Ectodermal cell (in vitro differentiated cells): ENCODE data around the gene CROCC2.

ENCODE experiments used
- H3K27ac ChIP-seq: 2 replicates; pipeline ENCODE4 v1.7.0; 2013; ENCODE audit warnings: mild to moderate bottlenecking, low read depth, low read length; ENCODE audit not compliant: insufficient read depth, poor library complexity, severe bottlenecking
- H3K27me3 ChIP-seq: 2 replicates; pipeline ENCODE4 v1.7.0; 2013; ENCODE audit warnings: mild to moderate bottlenecking, low read length; ENCODE audit not compliant: insufficient read depth, control insufficient read depth, poor library complexity, severe bottlenecking
- H3K36me3 ChIP-seq: one replicate; pipeline ENCODE4 v1.7.0; 2013; ENCODE audit warnings: low read length; ENCODE audit not compliant: control insufficient read depth, insufficient read depth
- H3K4me1 ChIP-seq: one replicate; pipeline ENCODE4 v1.7.0; 2013; ENCODE audit warnings: low read length; ENCODE audit not compliant: control insufficient read depth, insufficient read depth
- H3K4me3 ChIP-seq: 2 replicates; pipeline ENCODE4 v1.7.0; 2013; ENCODE audit warnings: low read depth, low read length, control low read depth; ENCODE audit not compliant: insufficient read depth
- H3K9me3 ChIP-seq: 2 replicates; pipeline ENCODE4 v1.7.0; 2013; ENCODE audit warnings: mild to moderate bottlenecking, low read length, moderate library complexity; ENCODE audit not compliant: control insufficient read depth
- WGBS, 2 experiments: methylation state at CpG; one replicate each; pipeline ENCODE4 v1.1.7; 2013; ENCODE audit warnings: missing lambda C conversion rate in 2 of 2; 5-methylcytosine and 5-hydroxymethylcytosine counted together

CROCC2 gene

DNA sequence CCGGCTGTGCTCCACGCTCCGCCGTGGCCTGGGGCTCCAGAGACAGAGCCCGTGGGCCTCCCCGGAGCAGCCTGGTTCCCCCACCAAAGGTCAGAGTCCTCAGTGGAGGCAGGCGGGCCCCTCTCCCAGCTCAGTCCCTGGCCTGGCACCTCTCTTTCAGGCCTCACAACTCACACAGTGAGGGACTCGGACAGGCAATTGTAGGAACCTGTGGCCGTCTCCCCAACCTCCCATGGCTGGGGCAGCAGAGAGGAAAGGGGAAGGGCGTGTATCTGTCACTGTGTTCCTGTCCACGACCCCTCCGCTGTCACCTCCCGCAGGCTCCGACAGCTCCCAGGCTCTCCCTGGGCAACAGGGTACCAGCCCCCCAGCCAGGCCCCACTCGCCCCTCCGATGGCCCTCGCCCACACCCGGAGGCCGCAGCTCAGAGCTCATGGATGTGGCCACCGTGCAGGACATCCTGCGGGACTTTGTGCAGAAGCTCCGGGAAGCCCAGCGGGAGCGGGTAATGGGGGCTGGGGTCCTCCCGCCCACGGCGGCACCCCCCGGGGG lies 59.8 kb downstream of the CROCC2 start:
- 93% methylated on average over 28 of the region's 28 CpGs for WGBS, 2 experiments

DNA sequence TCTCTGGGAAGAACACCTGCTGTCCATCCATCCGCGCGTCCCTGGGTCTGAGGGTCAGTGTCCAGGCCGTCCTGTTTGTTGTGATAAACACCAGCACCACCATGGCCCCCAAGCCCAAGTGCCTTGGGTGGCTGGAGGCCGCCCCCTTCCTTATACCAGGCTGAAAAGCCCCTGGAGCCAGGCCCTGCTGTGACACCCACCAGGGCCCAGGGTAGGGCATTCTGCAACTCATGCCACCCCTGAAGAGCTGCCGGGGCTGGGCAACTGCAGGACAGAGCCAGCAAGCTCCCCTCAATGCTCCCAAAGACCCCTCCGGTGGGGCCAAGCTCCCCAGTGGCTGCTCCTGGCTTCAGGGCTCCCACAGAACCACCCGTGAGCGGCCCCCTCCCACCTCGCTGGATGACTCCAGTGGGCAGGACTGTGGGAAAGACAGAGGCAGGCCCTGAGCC lies 60.3 kb downstream of the CROCC2 start:
- no peaks in the 10 kb centered on the region for H3K27me3 ChIP-seq
- 92 to 94% methylated on average over 10 of the region's 10 CpGs for WGBS, 2 experiments
- no peaks in the 10 kb centered on the region for H3K36me3 ChIP-seq
- no peaks in the 10 kb centered on the region for H3K9me3 ChIP-seq
- H3K4me1 ChIP-seq = peaks cover 13% of the 10 kb centered on the region
- H3K4me3 ChIP-seq = no peak overlapping the region
- H3K27ac ChIP-seq = no peak overlapping the region

More for the DNA sequence above, 59.8 kb downstream of the CROCC2 start:
- Histone ChIP-seq H3K27me3 (no peaks in the 10 kb centered on the region), H3K9me3 (no peaks in the 10 kb centered on the region), H3K36me3 (no peaks in the 10 kb centered on the region), H3K4me1 (peaks cover 17% of the 10 kb centered on the region), H3K4me3 (no peak overlapping the region), H3K27ac (no peak overlapping the region)

DNA sequence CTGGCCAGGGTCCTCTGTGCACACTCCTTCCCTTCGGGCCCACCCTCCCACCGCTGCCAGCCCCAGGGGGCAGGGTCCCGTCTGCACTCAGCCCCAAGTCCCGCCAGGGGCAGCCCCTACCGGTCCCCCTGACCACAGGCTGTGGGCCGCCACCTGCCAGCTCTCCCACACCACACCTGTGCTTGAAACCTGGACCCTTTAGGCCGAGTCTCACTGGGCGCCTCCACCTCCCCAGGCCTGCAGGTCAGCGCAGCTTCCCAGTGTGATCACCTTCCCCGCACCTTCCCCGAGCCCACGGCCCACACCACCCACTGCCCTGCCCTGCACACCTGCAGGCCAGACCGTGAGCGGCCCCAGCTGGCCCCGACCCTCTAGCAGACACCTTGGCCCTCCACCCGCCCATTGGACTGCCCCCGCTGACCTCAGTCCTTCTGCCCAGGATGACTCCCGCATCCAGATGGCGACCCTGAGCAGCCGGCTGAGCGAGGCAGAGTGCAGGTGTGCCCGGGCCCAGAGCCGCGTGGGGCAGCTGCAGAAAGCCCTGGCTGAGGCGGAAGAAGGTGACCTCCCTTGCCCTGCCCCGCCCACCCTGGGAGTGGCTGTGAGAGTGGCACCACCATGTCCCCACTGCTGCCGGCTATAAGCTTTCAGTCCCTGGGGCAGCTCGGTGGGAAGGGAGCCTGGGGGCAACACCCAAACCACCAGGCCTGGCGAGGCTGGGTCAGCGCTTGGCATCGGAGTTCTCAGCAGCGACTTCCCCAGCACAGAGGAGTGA lies 61.0 kb downstream of the CROCC2 start:
- WGBS, 2 experiments = 90 to 92% methylated on average over 32 of the region's 32 CpGs
- no peaks in the 10 kb centered on the region for H3K27me3 ChIP-seq
- peaks cover 9% of the 10 kb centered on the region for H3K4me1 ChIP-seq
- no peak overlapping the region for H3K4me3 ChIP-seq
- H3K27ac ChIP-seq = no peak overlapping the region
- no peaks in the 10 kb centered on the region for H3K9me3 ChIP-seq
- no peaks in the 10 kb centered on the region for H3K36me3 ChIP-seq

DNA sequence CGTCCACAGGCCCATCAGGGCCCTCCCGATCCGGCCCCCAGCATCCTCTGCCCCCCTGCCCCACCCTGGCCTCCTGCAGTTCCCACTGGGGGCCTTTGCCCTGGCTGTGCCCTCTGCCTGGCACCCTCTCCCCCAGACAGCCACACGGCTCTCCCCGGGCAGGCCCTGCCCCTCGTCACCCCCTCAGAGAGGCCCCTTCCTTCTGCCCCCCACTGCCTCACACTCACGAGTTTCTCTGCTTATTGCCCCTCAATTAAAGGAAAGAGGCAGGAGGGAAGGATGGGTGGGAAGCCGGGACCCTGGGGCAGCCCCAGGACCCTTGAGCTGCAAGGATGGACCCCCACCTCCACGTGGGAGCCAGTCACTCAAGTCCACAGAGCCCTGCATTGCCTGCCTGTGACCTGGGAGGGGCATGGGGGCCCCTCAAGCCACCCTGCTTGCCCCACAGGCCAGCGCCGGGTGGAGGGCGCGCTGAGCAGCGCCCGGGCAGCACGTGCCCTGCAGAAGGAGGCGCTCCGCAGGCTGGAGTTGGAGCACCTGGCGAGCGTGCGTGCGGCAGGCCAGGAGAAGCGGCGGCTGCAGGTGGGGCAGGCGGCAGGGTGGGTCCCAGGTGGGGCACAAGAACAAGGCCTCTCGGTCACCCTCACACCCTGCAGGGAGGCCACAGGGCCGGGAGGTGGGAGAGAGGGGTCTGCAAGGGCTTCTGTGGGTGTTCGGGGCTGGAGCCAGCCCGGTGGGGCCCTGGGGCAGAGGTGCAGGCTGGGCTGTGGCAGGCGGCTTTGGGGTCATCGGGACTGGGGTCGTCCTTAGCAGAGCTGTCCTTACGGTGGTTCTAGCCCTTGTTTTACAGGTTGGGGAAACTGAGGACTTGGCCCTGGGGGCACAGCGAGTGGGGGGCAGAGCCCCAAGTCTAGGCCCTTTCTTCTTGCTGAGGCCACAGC lies 61.8 kb downstream of the CROCC2 start:
- Histone ChIP-seq H3K27ac (no peak overlapping the region), H3K9me3 (no peaks in the 10 kb centered on the region), H3K27me3 (no peaks in the 10 kb centered on the region), H3K36me3 (no peaks in the 10 kb centered on the region), H3K4me1 (peaks cover 1% of the 10 kb centered on the region), H3K4me3 (no peak overlapping the region)
- WGBS, 2 experiments = 93 to 95% methylated on average over 34 of the region's 34 CpGs

DNA sequence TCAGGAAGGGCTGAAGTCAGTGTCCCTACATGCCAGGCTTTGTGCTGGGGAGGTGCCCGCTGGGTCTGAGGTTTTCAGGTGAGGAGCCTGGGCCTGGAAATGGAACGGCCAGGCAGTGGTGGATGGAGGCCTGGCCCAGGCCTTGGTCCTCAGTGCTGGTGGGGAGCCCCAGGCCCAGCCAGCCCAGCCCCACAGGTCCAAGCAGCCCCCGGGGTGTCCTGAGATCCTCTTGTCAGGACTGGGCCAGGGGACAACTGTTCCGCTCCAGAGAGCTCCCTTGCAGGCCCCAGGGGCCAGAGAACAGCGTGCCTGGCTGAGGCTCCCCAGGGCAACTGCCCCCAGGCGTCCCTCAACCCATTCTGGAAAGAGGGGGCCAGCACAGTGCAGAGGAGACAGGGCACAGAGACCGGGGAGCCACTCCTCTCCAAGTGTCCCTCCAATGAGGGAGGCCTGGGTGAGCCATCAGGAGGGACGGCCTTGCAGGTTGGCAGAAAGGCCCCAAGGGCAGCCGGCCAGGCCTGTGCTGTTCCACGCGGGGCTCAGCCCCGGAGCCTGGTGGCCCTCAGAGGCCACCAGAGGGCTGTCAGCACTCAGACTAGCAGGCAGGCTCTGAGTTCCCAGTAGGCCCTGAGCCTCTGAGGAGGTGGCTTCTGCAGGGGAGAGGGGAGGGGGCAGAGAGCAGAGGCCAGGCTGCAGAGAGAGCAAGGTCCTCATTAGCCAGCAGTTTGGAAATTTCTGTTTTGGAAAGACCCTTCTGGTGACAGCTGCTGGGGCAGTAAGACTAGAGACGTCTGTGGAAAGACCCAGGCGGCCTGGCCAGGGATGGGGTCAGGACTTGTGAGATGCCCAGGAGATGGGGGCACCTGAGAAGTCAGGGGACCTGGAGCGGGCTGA lies 62.8 kb downstream of the CROCC2 start:
- H3K9me3 ChIP-seq = no peaks in the 10 kb centered on the region
- peaks cover 2% of the 10 kb centered on the region for H3K4me1 ChIP-seq
- no peak overlapping the region for H3K27ac ChIP-seq
- 88% methylated on average over 15 of the region's 15 CpGs for WGBS, 2 experiments
- no peak overlapping the region for H3K4me3 ChIP-seq
- H3K27me3 ChIP-seq = no peaks in the 10 kb centered on the region
- no peaks in the 10 kb centered on the region for H3K36me3 ChIP-seq

DNA sequence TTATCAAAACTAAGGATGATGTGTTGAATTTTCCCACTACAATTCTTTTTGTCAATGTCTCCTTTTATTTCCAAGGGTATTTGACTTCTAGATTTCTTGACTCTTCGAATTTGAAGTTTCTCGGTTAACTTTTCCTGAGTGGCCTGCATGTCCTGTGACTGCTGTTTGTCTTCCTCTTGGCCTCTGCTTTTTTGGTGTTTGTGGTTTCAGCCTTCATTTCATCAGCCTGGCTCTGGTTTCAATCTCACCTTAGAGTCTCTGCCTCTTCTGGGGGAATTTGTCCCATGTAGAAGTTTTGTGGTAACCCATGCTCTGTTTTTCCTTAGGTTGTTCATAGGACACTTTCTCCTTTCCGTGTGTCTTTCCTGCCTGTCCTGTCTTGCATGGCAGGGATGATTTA lies 64.0 kb downstream of the CROCC2 start:
- 90 to 92% methylated on average over 3 of the region's 3 CpGs for WGBS, 2 experiments
- no peaks in the 10 kb centered on the region for H3K36me3 ChIP-seq
- peaks cover 2% of the 10 kb centered on the region for H3K4me1 ChIP-seq
- no peaks in the 10 kb centered on the region for H3K27me3 ChIP-seq
- H3K9me3 ChIP-seq = no peaks in the 10 kb centered on the region
- H3K4me3 ChIP-seq = no peak overlapping the region
- no peak overlapping the region for H3K27ac ChIP-seq

DNA sequence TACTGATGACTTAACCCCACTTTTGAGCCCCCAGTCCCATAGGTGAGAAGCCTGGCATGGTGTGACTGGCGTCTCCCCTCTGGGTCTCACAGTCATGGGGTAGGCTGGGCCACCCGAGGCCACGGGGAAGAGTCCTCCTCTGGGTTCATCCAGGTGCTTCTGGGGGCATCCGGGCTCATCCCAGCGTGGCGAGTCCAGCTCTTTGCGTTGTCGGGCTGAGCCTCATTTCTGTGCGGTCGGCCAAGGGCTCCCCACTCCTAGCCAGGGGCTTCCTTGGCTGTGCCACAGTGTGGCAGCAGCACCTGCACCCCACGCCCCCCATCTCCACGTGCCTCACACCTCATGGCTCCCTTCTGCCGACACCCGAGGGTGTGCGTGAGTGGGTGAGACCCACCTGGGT lies 64.7 kb downstream of the CROCC2 start:
- H3K27me3 ChIP-seq = no peaks in the 10 kb centered on the region
- H3K27ac ChIP-seq = no peak overlapping the region
- WGBS, 2 experiments = 87 to 88% methylated on average over 15 of the region's 15 CpGs
- H3K4me3 ChIP-seq = no peak overlapping the region
- H3K36me3 ChIP-seq = no peaks in the 10 kb centered on the region
- peaks cover 2% of the 10 kb centered on the region for H3K4me1 ChIP-seq
- no peaks in the 10 kb centered on the region for H3K9me3 ChIP-seq

DNA sequence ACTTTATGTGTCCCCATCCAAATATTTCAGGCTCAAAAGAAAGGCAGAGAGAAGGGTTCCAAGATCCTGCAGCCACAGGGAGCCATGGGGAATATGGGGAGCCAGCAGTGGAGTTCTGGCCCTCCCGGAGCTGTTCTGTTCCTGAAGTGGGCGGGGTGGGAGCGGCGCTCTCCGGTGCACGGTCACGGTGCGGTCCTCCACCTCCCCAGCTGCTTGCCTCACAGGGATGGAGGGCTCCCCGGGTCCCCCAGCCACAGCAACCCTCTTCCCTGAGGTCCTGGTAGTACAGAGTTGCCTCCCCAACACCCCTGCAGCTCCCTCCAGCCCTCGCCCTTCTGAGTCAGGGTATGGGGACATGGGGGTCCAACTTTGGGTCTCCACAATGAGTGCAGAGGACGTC lies 66.1 kb downstream of the CROCC2 start:
- WGBS, 2 experiments = 87 to 90% methylated on average over 11 of the region's 11 CpGs
- Histone ChIP-seq H3K27ac (no peak overlapping the region), H3K9me3 (no peaks in the 10 kb centered on the region), H3K4me1 (peaks cover 2% of the 10 kb centered on the region), H3K36me3 (no peaks in the 10 kb centered on the region), H3K4me3 (no peak overlapping the region), H3K27me3 (no peaks in the 10 kb centered on the region)

DNA sequence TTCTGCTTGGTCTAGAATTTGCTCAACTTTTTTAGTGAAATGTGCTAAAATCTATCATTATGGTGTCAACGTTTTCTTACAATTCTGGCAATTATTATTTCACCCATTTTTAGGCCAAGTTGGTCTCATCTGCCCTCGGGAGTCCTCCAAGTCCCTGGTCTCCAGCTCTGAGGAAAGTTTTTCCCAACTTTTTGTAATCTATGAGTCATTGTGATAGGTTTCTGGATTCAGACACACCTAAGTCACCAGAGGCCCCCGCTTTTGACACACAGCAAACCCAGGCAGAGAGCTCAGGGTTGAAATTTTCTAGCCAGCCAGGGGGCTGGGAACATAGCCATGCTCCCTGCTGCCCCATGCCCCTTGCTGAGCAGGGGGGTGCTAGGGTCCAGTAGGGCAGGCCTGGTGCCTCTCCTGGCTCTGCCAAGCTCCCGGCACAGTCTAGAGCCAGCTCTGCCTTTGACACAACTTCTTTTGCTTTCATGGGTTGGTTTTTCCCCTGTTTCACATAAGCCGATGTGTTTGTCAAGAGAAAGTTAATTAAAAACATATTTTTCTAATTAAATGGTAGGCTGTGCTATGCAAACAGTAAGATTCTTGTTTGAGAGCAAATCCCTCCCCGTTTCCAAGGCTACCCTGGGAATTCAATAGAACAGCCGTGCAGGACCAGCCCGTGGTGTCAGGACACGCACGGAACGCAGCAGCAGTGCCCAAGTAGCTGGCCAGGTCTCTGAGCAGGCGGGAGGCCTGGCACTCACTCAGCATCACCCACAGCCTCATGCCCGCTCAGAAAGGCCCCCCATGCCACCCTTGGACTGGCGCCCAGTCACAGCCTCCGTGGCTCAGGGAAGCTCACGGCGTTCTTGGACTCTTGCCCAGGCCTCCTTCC lies 66.7 kb downstream of the CROCC2 start:
- Histone ChIP-seq H3K9me3 (no peaks in the 10 kb centered on the region), H3K27me3 (no peaks in the 10 kb centered on the region), H3K36me3 (no peaks in the 10 kb centered on the region), H3K4me3 (no peak overlapping the region), H3K4me1 (peaks cover 2% of the 10 kb centered on the region), H3K27ac (no peak overlapping the region)
- 85% methylated on average over 16 to 17 of the region's 17 CpGs for WGBS, 2 experiments
